ENCODE results near the gene ECI1.
"Not testable (repeated sequence)": the region's sequence is repeated elsewhere in the genome, so short reads cannot be mapped to it uniquely, and the experiment has no call there.

ECI1 gene

DNA sequence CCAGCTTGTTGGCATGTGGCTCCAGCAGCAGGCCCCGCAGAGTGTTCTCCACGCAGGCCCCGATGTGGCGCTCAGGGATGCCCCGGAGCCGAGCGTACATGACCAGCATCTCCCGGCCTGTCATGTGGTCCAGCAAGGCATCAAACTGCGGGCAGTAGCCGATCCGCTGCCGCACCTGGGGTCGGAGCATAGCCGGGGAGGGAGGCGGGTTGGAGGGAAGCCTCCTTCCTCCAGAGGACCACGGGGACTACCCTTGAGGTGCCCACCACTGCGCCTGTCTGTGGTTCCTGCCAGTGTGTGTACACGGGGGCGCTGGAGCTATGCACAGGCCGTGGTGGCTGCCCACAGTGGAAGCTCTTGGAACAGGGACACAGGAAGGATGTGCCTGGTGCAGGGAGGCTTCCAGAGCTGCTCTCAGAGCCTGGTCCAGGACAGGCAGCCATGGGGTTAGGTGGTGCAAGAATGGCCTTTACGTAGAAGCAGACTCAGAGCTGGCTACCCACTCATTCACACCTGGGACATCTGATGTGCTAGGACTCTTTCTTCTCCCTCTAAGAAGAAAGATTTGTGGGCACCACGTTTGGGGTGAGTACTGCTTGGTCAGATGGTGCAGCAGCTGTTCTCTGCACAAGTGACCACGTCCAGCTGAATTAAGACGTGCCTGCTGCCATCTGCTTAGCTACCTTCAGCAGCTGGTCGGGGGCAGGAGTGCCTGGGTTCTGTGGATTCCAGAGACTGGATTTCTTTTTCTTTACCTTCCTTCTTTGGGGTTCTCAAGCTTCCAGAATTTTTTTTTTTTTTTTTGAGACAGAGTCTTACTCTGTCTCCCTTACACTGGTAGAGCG is 27.8 kb upstream of the ECI1 start:
- no peak for DNase-seq (ENCODE audit: low spot score)

- no peak for DNase-seq (ENCODE audit: low spot score)
Measured at GRCh38 chr16:2278272-2278608, 26.9 kb upstream of the ECI1 start.

DNA sequence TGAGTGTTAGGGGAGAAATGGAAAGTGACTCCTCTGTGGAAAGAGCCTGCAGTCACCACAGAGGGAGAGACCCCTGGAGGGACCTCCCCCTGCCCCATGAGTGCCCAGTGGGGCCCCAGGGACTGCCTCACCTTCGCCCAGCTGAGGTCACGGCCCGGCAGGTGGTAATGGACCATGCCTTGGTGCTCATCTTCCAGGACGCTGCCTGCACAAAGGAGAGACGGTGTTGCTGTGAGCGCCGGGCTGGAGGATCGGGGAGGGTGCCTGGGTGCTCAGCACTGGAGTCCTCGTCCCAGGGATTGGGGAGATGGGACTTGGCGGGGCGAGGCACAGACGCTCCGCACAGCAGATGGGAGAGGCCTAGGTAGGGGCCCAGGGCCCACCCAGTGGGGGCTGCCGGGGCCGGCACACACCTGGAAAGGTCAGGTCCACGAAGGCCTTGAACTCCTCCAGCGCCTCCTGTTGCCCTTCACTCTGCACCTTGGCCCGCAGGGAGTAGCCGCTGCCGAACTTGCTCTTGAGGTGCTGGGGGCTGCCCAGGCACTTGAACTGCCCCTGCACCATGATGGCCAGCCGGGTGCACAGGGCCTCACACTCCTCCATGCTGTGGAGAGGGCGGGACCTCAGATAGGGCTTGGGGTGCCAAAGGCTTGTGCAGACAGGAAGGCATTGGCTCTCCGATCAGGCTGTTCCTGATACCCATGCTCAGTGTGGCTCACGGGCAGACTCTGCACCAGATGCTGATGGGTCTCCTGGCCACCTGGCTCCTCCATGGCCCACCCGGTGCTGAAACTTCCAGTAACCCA is 26.3 kb upstream of the ECI1 start:
- no peak for DNase-seq (ENCODE audit: low spot score)

DNA sequence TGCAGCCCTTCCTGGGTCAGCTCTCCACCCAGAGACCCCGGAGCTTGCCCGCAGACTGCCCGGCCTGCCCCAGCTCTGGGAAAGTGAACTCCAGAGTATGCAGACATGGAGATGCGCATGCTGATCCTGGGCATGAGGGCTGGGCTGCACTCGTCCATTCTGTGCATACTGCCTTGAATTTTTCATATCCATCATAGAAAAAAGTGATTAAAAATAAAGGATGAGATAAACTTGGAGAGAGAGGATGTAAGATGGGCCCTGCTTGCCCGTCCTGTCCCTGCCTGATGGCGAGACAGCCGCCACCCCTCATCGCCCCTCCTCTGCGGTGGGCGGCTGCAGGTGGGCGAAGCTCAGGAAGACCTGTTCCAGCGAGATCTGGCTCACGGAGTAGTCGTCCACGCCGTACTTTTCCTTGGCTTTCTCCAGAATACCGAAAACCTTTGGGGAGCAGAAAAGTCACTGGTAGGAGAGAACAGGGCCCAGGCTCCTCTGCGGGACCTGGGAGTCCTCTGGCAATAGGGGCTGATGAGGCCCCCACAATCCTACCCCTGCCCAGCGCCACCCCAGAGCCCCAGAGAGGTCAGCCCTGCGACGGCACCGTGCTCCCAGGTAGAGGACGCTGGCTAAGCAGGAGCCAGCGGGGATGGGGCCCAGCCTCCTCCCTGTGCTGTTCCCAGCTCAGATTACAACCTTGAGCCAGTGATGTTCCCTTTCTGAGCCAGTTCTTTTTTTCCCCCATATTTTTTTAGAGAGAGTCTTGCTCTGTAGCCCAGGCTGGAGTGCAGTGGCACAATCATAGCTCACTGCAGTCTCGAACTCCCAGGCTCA is 25.2 kb upstream of the ECI1 start:
- no peak for DNase-seq (ENCODE audit: low spot score)

DNA sequence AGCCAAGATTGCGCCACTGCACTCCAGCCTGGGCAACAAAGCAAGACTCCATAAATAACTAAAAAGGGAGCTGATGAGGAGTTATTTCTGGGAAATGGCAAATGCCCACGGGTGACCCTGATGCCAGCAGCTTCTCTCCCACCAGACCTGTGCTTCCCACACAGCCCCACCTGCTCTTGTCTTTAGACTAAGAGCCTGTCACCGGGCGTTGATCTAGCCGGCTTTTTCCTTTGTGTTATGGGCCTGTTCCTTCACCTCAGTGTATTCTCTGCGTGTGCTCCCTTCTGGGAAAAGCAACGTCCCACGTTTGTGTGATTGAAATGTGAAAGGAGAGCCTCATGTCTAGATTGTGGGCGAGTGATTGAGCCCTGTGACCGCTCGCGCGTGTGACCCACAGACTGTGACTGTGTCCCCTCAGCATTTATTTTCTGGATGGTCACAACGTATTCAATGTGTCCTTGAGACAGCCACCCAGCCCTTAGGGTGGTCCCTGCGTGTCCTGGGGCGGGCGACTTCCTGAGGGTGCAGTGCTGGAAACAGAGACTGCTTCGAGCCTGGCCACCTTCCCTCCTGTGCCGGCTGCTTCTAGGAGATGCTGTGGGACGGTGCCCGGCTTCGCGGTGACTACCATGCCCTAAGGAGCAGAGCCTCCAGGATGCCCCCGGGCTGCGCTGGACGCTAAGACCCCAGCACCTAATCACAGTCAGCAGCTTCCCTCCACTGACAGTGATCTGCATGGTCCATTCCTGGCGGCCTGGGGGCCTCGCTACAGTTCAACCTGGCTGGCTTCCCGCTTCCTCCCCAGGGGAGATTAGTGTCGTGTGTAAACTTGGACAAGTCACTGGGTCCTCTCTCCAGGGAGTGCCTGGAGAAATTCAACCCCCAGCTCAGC is 24.3 kb upstream of the ECI1 start:
- DNase-seq (ENCODE audit: low spot score), result no peak

DNA sequence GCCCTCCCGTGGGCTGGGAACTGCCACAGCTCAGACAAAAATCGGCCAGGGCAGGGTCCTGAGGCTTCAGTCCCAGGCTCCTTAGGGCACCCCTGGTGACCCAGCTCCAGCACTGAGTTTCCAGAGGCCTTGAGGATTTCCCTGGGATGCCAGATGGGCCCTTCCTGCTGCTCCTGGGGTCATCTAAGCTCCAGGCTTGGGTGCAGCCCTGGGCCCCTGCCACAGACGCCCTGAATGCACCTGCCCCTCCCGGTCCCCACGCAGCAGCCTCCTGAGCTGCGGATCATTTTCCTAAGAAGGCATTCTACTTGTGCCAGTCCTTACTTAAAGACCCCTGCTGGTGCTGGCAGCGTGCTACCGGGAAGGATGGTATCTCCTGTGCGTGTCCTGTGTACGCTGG is 22.5 kb upstream of the ECI1 start:
- no peak for DNase-seq (ENCODE audit: low spot score)

DNA sequence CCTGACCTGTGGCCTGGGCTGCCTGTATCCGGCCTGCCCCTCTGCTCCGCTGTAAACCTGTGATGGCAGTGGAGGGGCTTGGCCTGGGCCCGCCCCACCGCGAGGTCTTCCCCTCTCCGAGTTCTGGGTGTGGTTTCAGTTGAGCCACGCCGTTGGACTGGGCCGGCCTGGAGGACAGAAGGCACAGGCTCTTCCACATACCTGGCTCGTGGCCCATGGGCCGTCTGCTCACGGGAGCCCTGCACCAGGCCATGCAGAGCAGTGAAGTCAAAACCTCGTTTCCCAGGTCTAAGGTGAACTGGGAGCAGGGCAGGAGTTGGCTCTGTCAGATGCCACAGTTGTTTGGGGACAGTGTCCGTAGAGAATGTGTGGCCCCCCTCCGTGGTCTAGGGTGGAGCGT is 22.1 kb upstream of the ECI1 start:
- no peak for DNase-seq (ENCODE audit: low spot score)

DNA sequence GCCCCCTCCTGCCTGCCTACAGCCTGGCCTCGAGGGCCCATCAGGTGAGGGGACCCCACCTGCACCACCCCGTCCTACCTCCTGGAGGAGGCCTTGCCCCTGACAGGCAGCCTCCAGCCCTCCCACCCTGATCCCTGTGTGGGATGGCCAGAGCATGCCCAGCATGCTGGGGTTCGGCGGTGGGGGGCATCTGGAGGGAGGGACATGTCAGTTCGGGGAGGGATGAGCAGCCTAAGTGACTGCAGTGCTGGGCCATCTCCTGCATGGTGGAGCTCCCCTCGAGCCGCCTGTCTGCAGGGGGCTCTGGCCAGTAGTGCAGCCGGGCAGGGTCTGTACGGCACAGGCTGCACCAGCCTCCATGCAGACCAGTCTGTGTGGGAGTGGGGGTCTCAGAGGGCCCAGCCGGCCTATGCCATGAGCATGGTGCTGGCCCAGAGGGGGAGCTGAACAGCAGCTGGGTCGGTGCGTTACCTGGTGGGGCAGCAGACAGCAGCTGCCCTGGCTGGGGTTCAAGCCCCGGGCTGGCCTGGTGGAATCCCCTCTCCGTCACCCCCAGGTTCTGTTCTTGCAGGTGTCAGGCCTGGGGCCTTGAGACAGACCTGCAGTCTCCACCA is 20.6 kb upstream of the ECI1 start:
- no peak for DNase-seq (ENCODE audit: low spot score)

- DNase-seq (ENCODE audit: low spot score), result no peak
Measured at GRCh38 chr16:2270588-2271470, 19.4 kb upstream of the ECI1 start.

- DNase-seq (ENCODE audit: low spot score), result no peak
Measured at GRCh38 chr16:2270070-2270462, 18.7 kb upstream of the ECI1 start.

GRCh38 chr16:2267913-2268666 is 16.7 kb upstream of the ECI1 start, which contains the start of gene RNPS1:
Gene RNPS1, minus strand, starts transcription at chr16:2268126. Its CDS starts 3,483 bp downstream, at chr16:2264643.
- DNase-seq (ENCODE audit: low spot score), result peak; percentile 95

- not testable (repeated sequence) for DNase-seq (ENCODE audit: low spot score)
Measured at GRCh38 chr16:2267505-2267912, 16.1 kb upstream of the ECI1 start.

GRCh38 chr16:2266887-2267286 is 15.5 kb upstream of the ECI1 start:
- not testable (repeated sequence) for DNase-seq (ENCODE audit: low spot score)

DNA sequence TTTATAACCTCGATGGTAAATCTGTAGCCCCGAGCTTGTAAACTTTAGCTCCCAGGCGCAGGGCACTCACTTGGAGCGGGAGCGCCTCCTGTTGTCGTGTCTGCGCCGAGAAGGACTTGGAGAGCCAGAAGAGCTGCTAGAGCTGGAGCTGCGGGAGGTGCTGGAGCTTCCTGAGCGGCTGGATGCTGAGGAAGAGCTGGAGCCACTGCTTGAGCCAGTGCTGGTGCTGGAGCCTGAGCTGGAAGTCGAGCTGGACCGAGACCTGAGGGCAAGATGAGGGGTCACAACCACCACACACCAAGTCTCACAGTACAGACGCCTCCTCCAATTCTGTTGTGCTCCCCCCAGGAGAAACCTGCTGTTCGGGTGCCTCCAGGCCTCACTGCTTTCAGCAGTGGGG is 11.6 kb upstream of the ECI1 start:
- not testable (repeated sequence) for DNase-seq (ENCODE audit: low spot score)

- DNase-seq (ENCODE audit: low spot score), result no peak
Measured at GRCh38 chr16:2260250-2260649, 8.9 kb upstream of the ECI1 start.

- DNase-seq (ENCODE audit: low spot score), result not testable (repeated sequence)
Measured at GRCh38 chr16:2258530-2258929, 7.1 kb upstream of the ECI1 start.

DNA sequence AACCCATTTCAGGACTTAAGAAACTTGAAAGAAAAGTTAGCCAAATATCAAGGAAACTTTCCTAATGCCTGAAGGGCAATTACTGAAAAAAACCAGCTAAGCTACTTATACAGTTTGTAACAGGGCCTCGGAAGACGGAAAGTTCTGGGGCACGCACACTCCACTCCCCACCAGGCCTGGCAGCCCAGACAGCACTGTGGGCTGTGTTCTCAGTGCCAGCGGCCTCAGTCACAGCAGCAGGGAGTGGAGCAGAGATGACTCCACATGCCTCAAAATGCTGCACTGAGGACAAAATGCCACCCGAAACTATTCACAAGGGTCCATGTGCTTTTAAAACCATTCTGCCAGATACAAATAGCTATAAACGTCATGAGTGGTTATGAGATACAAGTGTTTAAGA is 6.3 kb upstream of the ECI1 start:
- no peak for DNase-seq (ENCODE audit: low spot score)

DNA sequence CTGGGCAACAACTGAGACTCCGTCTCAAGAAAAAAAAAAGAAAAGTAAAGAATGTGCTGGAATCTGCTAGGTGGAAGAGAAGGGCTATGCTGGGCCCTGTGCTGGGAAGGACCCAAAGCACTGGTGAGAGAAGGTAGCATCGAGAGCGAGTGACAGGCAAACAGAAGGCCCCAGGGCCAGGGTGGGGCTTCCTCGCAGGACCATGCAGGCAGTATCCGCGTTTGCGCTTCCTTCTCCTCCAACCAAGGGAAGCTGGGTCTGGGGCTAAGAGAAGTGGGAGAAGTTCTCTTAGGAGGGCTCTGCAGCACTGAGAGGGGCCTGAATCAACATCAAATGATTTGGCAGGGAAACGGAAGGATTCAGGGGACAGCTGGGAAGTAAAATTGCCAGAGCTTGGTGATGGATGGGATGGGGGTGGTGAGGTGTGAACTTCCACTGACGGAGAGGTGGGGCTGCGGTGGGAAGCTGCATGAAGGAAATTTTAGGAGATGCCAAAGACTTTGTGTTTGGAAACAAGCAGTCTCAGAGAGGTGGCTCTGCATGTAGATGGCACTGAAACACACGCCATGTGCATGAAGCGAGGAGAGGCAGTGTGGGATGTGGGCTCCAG is 5.2 kb upstream of the ECI1 start:
- DNase-seq (ENCODE audit: low spot score), result no peak

DNA sequence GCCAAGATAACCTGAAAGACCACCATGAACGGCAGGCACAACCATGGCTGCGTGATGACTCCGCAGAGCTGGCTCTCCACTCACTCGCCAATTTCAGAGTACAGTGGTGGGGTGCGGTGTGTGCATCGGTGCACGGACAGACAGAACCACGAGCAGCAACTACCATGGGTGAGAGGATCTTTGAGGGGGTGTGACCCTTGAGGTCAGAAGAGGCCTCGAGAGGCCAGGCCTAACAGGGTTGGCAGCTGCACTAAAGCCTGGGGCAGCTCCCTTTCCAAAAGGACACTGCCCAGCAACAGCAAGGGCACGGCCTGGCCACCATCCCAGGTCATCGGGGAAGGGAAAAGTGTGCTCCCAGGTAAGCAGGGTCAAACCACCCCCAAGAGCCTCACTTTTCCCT is 1.9 kb upstream of the ECI1 start:
- DNase-seq (ENCODE audit: low spot score), result no peak
